ENCODE results near the gene MYH1. TPM values are rescaled to one million over a fixed set of nuclear protein-coding genes. Genes with fewer than 3 reads are reported as not detected.
"Not testable (repeated sequence)": the region's sequence is repeated elsewhere in the genome, so short reads cannot be mapped to it uniquely, and the experiment has no call there.

Gene MYH1
- total RNA-seq, 4 donors from 2014 or later, result 0.96 TPM; not detected in 3

- ATAC-seq (ENCODE audit: low FRiP score), result no peak
- no peak for DNase-seq (ENCODE audit: low spot score)
- no peak for TF ChIP-seq CTCF (IDR thresholded peaks at IDR 0.05)
These were observed 30.9 kb upstream of the MYH1 start, which contains the start of gene MYH2 for GRCh38 chr17:10549096-10549842. Gene MYH2, minus strand, starts transcription at chr17:10549658. Its CDS starts 1,738 bp downstream, at chr17:10547920.

GRCh38 chr17:10547351-10547750 is 29.0 kb upstream of the MYH1 start:
- TF ChIP-seq CTCF (IDR thresholded peaks at IDR 0.05), result no peak
- ATAC-seq (ENCODE audit: low FRiP score), result no peak

DNA sequence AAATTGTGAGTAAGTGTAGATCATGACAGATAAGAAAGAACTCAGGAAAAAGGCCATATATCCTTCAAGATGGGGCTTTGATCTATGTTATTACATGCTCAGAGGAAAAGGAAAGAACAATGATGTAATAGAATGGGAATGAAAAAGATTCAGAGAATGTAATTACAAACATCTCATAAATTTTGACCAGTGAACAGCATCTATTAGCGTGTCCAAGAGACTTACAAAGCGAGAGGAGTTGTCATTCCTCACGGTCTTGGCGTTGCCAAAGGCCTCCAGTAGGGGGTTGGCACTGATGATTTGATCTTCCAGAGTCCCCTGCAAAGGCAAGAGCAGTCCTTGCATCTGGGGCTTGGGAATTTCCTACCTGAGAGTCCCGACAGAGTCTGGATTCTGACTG is 25.1 kb upstream of the MYH1 start:
- not testable (repeated sequence) for ATAC-seq (ENCODE audit: low FRiP score); DNase-seq (ENCODE audit: low spot score)

More at GRCh38 chr17:10547351-10547750, 29.0 kb upstream of the MYH1 start:
- no peak for DNase-seq (ENCODE audit: low spot score)

GRCh38 chr17:10541179-10541578 is 22.8 kb upstream of the MYH1 start:
- not testable (repeated sequence) for ATAC-seq (ENCODE audit: low FRiP score); DNase-seq (ENCODE audit: low spot score)

DNA sequence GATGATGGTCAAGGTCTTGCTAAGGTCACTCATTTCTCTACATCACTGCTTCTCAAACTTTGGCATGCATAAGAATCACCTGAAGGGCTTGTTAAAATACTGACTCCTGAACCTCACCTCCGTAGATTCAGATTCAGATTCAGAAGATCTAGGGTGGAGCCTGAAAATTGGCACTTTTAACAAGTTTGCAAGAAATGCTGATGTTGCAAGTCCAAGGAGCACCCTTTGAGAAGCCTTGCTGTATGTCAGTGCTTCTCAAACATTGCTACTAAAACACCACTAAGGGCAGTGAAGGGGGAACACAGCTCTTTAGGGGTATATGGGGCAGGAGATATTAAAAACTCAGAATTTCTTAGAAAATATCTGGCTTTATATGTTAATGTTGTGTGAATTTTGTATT is 13.7 kb upstream of the MYH1 start:
- DNase-seq (ENCODE audit: low spot score) (no peak), ATAC-seq (ENCODE audit: low FRiP score) (no peak)
- no peak for TF ChIP-seq CTCF (IDR thresholded peaks at IDR 0.05)

DNA sequence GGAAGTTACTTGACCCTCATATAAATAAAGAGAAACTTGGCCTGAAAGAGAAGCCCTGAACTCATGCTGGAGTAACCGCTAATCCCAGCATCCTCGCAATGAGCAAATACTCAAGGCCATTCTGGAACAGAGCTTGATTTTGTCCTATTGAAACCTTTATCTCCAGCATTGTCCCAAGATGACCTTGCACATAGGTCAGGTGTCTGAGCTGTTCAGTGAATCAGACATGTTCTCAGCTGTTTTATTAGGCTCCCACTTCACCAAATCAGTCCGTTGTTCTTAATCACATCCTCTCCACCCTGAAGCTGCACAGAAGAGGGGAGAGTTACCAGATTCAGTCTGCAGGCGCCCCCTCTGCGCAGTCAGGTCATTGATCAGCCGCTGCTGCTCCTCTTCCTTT is 9.1 kb upstream of the MYH1 start:
- DNase-seq (ENCODE audit: low spot score) (no peak), ATAC-seq (ENCODE audit: low FRiP score) (no peak)
- no peak for TF ChIP-seq CTCF (IDR thresholded peaks at IDR 0.05)

DNA sequence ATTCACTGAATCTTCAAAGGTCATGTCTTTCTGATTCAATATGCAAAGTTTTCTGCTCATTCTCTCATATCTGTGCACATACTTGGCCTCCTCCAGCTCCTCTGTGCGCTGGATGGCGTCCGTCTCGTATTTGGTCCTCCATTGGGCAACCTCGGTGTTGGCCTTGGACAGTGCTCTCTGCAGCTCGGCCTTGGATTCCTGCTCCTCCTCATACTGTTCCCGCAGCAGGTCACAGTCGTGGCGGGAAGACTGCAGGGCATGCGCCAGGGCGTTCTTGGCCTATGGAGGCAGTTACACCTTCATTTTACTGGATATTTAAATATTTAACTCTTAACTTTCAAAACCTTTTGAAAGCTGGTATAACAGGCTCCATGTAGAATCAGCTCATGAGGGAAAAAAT is 8.2 kb upstream of the MYH1 start:
- no peak for TF ChIP-seq CTCF (IDR thresholded peaks at IDR 0.05)
- DNase-seq (ENCODE audit: low spot score) (no peak), ATAC-seq (ENCODE audit: low FRiP score) (no peak)

DNA sequence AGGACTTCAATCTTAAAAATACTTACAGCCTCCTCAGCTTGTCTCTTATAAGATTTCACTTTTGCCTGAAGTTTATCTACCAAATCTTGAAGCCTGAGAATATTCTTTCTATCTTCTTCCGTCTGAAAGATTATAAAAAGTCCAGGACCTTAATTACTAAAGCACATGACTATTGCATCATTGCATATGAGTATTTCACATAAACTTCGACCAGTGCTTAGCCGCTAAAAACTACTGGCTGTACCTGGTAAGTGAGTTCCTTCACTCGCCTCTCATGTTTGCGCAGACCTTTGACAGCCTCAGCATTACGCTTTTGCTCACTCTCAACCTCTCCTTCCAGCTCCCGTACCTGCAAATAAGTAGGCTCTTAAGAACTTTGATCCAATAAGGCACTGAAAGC is 4.7 kb upstream of the MYH1 start:
- TF ChIP-seq CTCF (IDR thresholded peaks at IDR 0.05), result no peak
- no peak for ATAC-seq (ENCODE audit: low FRiP score)
- DNase-seq (ENCODE audit: low spot score), result no peak
